ENCODE results near the gene PLEKHG5.

Gene PLEKHG5

DNA sequence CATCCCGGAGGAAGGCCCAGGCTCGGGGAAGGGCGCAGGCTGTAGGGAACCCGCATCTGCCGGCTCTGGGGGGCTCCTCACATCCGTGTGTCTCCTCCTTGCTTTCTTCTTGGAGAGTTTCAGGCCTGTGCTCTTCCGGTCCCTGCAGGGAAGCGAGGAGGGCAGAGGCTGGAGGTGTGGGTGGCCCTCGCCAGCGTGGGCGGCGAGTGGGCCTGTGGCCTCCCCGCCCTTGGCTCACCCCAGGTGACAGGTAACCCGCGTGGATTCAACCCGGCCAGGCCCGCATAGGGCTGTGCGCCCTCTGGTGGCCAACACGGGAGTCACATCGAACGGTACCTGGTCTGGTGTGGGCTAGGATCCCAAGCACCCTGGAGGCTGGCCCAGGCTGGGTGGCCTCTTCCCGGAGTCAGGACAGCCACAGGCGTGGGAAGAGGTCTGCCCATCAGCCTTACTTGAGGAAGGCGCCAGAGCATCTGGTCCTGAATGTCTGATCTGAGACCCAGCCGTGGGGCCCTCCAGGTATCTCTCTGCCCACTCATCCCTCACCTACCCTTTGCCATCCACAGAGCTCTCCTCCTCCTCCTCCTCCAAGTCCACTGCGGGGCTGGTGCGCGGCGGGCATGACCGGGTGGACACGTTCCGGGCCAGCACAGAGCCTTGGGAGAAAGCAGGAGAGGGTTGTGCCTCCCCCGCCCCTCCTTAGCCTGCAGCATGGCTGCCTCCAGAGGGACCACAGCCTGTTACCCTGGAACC is 15.9 kb downstream of the PLEKHG5 start:
- peak; percentile 76 for DNase-seq

DNA sequence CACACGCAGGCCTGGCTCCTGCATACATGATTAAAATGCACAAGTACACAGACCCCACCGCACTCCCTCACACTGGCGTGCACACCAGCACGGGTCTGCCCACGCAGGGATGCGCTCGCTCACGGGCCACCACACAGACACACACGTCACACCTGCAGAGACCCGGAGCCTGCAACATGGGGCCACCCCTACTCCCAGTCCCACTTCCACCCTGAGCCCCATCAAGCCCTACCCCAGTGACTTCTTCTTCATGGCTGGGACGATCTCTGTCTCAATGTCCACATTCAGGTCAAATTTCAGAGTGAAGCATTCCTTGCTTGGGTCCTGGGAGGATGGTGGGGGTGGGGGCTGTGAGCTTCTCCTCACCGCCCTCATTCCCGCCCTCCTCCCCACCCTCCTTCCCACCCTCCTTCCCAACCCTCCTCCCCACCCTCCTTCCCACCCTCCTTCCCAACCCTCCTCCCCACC is 16.6 kb downstream of the PLEKHG5 start:
- DNase-seq = no peak

DNA sequence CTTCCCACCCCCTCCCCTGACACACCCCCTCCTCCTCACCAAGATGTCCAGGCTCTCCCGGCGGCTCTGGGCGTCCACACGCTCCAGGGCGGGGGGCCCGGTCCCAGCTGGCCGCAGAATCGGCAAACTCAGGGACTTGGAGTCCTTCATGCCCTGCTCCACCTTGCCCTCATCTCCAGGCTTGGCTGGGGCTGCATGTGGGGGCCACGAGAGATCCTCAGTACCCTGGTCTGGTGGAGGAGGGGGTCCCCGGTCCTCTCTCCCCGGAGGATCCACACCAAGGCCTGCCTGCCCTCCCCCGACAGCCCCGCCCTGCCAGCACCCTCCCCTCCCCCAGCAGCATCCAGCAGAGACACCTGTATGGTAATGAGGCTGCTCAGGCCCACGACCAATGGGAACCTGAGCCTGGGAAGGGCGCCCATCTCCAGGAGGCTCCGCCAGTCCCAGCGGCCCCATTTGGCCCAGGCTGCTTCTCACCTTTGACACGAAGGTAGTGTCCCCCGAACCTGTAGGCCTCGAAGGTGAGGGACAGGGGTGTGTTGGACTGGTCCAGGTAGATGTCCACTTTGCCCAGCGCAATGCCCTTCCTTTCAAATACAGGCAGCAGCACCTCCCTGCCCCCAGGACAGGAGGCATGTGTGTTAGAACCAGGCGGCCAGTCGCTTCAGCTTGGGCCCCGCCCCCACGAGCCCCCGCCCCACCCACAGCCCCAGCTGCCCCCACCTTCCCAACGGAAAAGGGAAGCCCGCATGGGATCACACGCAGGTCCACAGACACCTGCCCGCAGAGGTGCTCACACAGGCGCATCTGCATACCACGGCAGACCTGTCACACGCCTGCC is 17.3 kb downstream of the PLEKHG5 start:
- DNase-seq = no peak

DNA sequence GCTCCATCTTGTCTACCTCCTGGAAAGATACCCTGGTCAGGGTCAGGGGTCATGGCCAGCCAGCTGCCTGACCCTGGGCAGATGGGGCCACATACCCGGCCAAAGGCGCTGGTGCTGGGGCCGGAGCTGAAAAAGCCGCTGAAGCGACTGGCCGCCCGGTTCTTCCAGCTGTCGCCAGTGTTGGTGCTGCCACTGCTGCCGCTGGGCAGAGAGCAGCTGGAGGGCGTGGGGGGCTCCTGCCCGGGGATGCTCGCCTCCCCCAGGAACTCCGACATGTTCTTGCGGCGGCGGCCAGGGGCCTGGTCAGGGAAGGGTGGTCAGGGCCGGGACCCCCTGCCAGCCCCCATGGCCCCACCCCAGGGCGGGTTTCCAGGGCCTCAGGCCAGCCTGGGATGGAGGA is 18.3 kb downstream of the PLEKHG5 start:
- no peak for DNase-seq

DNA sequence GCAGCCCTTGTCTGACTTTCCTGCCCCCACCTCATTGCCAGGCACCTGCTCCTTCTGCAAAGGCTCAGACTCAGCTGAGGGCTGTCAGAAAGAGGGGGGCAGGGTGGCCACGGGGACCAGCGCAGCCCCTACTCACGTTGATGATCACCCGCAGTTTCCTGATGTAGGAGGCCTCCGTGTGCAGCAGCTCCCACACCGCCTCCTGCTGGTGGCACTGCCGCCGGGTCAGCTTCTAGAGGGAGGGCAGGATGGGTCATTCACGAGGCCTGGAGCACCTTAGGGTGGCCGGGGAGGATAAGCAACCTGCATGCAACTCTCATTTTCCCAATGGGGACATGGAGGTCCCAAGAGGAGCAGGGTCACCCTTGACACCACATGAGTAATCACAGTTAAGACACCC is 19.1 kb downstream of the PLEKHG5 start:
- DNase-seq = no peak

DNA sequence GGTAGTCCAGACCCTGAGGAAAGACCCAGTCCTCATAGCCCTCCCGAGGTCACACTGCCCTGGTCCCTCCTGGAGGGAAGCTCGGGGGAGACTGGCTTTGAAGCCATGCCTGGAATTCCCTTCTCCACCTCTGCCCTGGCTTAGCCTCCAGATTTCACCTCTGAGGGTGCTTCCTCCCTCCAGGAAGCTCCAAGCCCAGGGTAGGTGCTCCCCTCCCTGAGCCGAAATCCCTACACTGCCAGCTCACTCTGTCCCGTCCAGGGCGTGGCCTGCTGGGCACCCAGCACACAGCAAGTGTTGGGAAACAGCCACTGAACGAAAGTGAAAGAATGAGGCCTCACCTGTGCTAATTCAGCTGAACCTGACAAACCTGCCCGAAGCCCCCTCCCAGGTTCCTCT is 19.5 kb downstream of the PLEKHG5 start:
- DNase-seq = no peak

DNA sequence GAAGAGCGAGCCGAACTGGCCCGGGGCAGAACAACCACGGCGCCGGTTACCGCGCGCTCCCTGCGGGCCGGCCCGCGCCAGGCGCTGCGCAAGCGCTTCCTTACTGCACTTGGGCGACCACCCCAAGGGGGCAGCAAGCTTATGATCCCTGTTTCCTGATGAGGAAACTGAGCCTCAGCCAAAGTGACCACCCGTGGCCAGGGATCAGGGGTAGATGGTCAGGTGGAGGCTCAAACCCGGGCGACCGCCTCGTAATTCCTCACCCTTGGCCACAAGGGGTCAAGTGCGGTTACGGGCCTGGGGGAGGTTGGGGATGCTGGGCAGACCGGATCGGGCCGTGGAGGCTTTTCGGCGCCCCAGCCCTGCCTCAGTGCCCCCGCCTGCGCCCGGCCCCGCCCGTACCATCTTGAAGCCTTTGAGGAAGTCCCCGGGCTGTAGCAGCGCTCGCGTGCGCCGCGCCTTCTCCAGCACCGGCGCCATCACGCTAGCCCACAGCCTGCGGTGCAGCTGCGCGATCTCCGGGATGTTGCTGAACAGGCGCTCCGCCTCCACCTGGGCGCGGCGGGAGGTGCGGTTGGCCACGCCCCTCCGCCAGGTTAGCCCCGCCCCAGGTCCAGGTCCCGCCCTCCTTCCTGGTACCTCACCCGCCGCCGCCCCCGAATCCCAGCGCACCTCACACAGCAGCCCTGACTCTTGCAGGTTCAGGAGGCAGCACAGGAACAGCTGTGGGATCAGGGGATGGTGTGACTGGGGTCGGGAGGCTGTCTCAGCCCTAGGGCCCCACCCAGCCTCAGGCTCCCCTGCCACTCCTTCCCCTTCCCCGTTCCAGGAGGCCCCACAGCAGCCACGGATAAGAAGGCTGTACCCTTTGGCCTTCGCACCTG is 20.1 kb downstream of the PLEKHG5 start:
- no peak for DNase-seq

DNA sequence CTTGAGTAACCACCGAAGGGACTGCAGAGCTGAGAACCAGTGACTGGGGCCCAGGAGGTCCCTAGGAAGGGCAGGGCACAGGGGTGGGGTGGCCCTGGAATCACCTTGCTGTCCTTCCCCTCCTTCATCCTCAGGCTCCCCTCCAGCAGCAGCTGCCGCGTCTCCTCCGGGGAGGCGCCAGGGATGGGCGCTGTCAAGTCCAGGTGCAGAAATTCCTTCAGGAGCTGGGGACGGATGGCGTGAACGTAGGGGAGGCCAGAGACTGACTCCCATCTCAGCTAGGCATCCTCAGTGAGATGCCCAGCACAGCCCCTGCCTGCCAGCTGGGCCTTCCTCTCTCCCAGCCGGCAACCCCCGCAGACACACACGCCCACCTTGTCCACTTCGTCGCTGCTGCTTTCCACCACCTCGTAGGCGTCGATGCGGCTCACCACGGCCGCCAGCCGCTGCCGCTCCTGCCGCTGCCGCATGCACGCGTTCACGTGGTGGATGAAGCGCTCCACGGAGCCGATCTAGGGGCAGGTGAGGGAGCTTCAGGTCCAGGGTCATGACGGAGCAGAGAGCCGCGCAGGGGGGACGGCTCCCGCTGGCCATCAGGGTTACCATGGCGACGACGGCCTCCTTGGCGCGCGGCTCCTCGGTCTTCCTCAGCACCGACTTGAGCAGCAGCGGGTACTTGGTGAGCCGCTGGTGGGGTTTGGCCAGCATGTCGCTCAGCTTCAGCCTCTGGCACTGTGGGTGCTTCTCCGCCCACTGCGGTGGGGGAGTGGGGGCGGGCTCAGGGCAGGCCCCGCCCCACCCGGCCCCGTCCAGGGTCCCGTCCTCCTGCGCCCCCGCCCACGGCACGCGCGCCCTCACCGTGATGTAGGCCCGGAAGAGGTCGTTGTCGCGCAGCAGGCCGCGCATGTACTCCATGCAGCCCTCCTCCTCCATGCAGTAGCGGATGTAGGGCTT is 21.1 kb downstream of the PLEKHG5 start:
- no peak for DNase-seq

DNA sequence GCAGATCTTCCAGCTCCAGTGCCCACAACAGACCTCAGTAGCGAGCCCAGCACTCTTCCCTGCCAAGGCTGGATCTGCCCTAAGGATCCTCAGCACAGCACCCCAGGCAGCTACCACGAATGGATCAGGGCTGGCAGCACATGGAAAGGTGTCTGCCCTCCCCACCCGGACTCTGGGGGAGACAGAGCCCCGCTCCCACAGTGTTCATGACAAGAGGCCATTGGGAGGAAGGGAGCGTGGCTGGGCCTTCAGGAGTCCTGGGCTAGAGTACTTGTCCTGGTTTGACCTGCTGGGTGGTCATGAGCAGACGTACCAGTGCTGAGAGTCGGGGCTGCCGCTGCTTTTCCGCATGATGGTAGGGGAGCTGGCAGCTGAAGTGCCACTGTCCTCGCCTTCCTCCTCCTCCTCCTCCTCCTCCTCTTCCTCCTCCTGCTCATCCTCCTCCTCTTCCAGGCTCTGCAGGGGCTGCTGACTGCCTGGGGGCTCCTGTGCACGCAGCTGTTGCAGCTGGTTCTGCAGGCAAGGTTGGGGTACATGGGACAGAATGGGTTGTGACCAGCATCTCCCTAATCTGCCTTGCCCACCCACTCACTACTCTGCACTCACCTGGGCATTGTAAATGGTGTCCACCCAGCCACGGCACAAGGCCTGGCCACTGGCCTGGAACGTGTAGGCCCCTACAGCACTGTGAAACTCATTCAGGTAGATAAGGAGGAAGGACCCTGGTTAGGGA is 22.6 kb downstream of the PLEKHG5 start:
- DNase-seq = no peak

DNA sequence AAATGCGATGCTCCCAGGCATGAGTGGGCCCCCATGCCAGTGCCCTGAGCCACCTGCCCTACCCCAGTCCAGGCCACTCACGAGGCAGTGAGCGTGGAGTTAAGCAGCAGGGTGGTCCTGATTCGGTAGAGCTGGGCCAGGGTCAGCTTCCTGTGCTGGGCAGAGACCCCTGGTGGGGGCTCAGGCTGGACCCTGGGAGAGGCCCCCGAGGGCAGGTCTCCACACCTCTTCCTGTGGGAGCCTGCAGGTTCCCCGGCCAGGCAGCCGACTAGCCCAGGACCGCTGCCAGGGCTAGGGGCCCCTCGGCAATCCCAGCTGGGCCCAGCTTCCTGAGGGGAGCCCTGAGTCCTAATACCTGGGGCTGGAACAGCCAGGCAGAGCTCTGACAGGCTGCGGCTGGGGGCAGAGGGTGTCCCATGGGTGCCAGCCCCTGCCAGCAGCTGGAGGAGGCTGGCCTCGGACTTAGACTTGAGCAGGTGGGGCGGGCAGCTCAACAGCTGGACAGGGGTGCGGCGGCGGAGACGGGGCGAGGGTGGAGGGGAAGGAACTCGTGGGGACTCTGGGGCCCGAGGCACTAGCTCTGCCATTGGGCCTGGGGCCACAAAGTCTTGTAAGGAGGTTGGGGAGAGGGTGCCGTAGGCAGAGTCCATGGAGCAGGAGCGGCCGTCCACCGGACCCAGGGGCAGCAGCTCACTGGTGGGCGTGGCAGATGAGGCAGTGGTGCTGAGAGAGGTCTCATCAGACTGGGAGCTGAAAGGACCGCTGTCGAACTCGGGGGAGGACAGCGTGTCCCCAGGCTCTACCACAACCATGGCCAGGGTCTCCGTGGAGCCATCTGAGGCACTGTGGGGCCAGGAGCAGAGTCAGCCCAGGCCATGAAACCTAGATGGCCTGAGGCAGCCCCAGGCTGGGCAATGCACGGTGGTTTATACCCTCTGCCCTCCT is 23.5 kb downstream of the PLEKHG5 start:
- DNase-seq = no peak

DNA sequence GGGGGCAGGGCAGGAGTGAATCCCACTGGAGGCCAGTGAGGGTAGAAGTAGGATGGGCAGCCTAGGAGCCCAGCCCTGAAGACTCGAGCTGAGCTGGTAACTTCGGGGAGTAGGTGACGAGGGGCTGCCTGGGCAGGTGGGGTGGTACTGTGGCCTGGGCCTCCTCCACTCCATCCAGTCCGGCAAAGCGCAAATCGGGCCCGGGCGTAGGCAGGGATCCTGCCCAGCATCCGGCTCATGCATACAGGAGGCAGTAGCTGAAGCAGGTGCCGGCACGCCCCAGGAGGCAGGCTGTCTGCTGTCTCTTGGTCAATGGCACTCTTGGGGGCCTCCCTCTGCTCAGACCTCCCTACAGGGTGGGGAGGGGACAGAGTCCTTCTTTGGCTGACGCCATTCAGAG is 24.2 kb downstream of the PLEKHG5 start:
- no peak for DNase-seq

DNA sequence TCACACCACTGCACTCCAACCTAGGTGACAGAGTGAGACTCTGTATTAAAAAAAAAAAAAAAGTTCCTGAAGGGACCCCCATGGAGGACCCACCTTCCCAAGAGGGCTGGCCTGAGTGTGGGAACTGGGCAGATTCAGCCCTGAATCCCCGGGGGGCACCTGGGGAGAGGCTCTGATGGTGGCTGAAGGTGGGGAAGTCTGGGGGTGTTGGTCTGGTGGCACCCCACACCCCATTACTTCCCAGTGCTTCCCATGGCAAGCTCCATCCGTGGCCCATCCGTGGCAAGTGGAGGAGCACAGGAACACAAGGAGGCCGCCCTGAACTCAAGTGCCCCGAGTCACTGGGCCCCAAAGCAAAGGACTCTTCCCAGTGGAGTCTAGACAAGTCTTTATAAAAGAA is 24.7 kb downstream of the PLEKHG5 start:
- DNase-seq = no peak

DNA sequence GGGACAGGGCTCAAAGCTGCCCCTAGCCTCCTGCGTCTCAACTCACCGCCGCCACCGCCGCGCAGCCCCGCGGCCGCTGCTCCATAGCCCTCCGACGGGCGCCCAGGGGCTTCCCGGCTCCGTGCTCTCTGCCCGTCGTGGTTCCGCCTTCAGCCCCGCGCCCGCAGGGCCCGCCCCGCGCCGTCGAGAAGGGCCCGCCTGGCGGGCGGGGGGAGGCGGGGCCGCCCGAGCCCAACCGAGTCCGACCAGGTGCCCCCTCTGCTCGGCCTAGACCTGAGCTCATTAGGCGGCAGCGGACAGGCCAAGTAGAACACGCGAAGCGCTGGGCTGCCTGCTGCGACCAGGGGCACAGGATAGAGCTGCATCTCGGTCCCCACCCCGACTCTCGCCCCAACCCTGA is 25.4 kb downstream of the PLEKHG5 start, which contains the start of gene TNFRSF25:
TSS of gene TNFRSF25 (minus strand) at position 151 of the 400 bp plus-strand sequence. CDS start at position 85, 66 bp downstream.
- peak; percentile 46 for DNase-seq

DNA sequence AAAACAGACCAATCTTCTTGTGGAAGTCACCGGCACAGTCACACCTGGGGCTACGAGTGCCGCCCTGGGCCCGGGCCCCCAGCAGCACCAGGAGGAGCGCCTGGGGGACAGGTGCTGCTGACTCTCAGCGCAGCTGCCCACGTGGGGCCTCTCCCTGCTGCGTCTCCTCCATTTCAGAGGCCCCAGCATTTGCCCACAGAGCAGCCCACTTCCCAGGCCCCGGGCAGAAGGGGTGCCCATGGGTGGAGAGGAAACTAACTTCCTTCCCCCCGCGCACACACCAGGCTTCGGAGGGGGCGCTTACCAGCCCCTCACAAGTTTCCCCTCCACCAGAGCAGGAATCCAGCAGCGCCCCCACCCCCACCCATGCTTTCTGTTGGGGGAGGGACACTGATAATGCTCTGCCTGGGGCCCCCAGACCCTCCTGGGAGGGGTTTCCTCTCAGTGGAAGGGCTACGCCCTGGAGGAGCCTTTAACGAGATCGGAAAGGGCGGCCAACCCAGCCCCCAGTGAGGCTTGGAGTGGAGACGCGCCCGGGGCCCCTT is 25.9 kb downstream of the PLEKHG5 start:
- no peak for DNase-seq

DNA sequence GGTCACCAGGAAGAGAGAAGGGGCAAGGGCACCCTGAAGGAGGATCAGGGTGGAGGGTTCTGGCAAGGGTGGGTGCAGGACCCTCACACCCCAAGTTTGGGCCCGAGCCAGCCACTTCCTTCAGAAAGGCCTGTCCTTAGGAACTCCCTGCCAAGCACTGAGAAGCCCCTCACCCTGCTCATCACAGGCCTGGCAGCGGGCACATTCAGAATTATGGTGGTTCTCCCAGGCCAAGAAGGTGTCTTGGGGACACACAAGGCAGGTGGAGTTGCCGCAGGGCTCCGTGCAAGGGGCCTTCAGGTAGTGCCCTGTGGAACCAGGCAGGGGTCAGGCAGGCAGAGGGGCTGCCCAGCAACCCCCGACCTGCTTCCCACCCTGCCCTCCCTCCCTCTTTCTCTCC is 26.6 kb downstream of the PLEKHG5 start:
- DNase-seq = no peak

DNA sequence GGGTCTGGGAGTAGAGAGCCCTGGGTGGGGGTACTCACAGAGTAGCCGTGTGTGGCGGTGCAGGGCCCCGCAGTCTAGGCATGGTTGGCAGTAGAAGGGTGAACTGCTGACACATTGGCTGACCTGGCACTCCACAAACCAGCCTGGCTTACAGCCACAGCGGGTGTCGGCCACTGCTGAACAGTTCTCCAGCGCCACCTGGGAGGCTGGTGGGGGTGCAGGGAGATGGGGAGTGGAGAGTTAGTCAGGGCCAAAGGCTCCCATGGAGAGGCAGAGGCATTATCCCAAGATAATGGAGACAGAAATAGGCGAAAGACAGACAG is 27.0 kb downstream of the PLEKHG5 start:
- no peak for DNase-seq

DNA sequence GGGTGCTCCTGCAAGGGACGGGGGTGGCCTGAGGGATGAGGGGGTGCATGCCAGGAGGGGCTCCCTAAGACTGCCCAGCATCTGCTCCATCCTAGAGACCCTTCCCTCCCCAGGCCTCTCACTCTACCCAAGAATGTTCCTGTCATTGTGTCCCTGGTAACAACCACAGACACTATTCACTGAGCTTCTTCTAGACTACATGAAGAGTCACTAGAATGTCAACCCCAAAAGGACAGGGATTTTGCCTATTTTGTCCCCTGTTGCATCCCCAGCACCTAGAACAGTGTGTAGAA is 28.4 kb downstream of the PLEKHG5 start:
- no peak for DNase-seq

DNA sequence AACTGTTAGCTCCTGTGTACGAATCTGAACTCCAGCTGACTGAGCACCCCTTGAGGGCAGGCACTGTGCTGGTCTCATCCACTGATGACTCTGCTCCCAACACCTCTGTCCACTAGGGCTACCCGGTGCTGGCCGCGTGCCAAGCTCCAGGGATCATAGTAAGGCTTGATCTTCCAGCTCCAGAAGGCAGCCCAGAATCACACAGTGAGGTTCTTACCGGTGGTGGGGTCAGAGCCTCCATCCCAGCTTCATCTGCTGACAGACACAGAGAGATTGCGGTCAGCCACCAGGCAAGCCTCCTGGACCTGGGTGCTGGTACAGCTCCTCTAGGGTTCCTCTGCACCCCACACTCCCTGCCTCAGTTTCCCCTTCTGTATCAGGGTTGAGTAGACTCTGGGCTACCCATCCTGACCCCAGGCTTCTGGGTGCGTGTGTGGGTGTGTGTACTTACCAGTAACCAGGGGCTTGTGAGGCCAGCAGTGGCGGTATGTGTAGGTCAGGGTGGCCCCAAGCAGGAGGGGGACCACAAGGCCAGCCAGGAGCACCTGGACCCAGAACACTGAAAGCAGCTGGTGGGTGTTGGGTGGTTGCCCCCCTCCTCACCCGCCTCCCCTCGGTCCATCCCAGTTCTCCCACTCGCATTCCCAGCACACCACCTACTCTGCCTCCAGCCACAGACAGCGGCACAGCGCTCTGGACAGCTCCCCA is 28.9 kb downstream of the PLEKHG5 start:
- DNase-seq = no peak

Data from effector CD8-positive, alpha-beta T cell (primary cell).